Hematopoietic multipotent progenitor cell (in vitro differentiated cells): ENCODE results near the gene NEK8. TPM values are rescaled to one million over a fixed set of nuclear protein-coding genes. Genes with fewer than 3 reads are reported as not detected.

Experiments
- DNase-seq, 3 donors: peaks; one replicate each; pipeline ENCODE4 v3.0.0-alpha.2; 2011 to 2015; ENCODE audit warnings: low read depth in 2 of 3, low spot score in 2 of 3
- total RNA-seq: library from RNA; depleted of rRNA; stranded (reverse); fragments of >200 nt; gene quantifications from one replicate; pipeline ENCODE4 v1.2.3, GENCODE V29; 2012

NEK8 gene
- total RNA-seq, 1 donor: 12.4 TPM

DNA sequence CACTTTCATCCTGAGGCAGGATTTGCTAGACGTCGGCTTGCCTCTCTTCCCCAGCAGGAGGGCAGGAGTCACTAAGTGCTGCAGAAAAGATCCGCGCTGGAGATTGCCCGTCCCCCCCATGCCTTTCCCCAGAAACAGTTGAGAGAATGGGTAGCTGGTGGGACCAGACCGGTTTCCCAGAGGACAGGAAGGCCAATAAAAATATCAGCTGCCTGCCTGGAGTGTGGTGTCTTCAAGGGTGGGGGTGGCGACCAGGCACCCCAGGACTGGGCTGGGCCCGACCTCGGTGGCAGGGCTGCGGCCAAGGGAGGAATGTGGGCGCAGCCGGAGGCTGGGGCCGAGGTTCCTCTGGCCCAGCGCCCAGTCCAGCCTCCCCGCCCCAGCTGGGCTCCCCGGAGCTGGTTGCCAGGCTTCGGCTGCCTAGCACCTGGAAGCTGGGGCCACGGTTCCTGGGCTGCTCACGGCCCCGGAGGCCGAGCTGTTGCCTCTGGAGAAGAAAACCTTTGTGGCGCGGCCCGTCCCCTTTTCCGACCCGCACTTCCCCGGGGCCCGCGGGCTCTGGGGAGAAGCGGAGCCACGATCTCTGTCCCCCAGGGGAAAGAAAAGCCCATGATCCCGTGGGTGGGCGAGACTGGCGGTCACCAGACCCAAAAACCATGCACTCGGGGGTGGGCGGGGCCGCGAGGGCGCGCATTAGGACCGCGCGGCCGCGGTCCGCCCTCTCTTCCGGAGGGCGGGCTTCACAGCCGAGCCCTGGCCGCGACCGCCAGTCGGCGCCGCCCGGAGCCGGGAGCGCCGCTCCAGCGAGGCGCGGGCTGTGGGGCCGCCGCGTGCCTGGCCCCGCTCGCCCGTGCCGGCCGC is 14.9 kb downstream of the NEK8 start, which contains the start of gene TRAF4:
Gene TRAF4 (plus strand): TSS at position 769 of the 861 bp plus-strand sequence. CDS start 102 bp downstream, outside the sequence.
- DNase-seq: peak; percentile 67 to 86 (median 84)

DNA sequence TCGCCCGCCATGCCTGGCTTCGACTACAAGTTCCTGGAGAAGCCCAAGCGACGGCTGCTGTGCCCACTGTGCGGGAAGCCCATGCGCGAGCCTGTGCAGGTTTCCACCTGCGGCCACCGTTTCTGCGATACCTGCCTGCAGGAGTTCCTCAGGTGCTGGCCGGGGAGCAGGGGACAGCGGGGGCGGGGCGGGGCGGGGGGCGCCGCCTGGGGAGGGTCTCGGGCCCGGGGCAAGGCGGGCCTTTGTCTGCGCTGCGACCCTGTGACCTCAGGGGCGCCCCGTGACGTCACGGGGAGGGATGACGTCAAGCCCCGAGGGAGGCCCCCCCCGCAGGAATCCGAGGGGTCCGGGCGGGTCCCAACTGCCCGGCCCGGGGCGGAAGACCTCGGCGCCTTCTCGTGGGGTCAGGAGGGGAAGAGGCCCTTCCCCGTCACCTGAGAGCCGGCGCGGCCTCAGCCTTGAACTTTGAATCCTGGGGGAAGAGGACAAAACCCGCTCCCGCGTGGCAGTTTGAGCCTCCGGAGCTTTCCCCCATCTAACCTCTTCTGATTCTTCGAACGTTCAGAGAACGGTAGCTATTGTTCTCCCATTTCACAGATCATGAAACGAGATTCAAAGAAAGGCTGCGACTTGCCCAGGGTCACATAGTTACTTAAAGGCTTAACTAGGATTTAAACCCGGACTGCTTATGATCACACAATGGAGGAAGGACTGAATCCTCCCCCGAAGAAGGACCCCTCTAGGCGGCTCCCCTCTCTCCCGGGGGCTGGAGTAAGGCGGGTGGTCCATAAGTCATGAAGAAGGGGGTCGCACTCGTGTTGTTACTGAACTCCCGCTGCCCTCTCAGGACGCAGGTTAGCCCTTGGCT is 15.8 kb downstream of the NEK8 start:
- peak in 2 of 3 donors; percentile 44 to 58 for DNase-seq

DNA sequence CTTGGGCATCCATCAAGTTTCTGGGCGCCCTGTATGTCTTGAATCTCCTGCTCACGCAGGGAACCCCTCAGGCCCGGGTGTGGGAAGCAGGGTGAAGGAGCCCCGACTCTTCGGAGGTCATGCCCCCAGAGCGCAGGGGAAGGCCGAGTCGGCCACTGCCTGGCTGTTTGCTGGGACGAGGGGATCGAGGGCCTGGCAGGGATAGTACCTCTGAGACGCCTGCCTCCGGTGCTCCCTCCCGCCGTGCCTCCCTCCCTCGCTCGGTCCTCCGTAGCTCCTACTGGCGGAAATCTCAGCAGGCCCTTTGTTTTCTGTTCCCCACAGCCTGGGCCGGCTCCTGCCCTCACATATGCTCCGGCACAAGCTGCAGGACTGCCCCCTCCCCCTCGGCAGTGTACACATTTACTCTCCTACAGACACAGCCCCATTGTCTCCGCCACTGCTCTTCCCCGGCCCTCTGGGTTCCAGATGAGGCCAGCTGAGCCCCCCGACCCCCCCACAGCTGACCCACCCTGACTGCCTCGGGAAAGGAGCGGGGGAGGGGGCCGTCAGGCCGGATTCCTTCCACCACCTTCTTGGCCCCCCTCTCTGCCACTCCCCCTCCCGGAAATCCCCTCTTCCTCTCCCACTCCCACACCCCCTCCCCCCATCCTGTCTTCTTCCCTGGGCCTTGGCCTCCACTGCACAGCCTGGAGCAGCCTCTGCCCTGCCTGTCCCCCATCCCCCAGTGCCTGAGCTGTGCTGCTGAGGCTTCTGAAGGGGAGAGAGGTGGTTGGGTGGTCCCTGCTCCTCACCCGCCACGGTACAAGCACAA is 16.6 kb downstream of the NEK8 start:
- DNase-seq: no peak

DNA sequence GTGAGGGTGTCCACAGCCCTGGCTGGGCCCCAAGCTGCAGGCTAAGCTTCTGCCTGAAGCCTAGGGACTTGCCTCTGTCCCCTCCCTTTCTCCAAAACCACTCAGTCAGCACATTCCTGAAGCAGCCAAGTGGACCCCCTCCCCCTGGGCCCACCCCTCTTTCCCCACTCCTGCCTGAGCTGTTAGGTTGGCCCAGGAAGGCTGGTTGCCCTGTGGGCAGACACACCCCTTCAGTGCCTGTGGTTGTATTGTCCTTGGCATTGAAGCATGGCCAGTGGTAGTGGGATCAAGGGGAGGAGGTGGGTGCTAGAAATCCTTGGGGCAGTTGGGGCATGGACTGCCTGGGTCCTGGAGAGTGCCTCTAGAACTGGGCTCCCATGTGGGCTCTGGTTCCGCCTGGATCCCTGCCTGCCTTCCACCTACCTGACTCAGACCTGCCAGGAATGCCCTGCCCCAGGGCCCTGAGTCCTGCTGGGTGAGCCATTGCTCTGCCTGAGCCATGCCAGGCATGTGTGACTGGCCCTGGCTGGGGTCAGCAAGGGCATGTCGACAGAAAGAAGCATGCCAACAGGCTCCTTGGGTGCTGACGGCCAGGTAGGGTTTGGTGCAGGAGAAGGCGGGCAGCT is 17.3 kb downstream of the NEK8 start:
- no peak for DNase-seq

DNA sequence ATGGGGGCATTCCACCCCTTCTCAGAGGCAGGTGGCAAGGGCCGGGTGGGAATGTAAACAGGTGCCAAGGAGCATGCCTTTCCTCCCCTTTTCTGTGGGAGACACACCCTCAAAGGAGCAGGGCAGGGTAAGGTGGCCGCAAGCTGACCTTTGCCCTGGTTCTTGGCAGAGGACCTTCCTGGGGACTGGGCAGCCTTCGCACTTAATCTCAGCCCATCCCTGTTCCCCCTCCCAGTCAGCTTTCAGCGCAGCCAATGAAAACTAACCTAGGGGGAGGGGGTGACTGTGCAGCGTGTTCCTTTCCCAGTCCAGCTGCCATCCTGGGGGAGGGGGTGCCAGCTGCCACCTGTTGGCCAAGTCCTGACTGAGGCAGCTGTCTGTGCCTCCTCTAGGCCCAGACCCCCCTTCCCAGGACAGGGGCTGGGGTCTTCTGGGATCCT is 18.0 kb downstream of the NEK8 start:
- no peak for DNase-seq

DNA sequence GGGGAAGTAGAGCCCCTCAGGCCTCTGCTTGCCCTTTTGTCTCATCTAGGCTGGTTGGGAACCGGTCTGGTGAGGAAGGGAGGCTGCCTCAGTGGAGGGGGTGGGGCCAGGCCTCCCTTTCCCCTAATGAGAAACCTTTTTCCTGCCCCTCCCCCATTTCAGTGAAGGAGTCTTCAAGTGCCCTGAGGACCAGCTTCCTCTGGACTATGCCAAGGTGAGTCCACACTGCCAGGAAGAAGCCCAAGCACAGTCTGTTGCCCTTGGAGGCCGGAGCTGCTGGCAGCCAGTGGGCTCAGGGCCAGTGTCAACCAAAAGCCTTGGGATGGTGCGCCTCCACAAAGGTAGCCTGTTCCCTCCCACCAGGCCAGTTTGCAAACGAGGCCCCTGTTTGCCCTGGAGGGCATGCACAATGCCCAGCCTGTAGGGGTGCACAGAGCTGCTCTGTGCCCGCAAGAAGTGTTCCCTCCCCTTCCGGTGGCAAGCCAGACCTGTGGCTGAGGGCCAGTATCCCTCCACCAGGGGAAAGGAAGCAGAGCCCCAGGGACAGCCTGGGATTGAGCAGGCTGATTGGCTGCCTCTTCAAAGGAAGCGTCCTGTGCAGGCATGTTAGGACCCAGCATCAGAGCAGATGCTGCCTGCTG is 18.6 kb downstream of the NEK8 start:
- no peak for DNase-seq

DNA sequence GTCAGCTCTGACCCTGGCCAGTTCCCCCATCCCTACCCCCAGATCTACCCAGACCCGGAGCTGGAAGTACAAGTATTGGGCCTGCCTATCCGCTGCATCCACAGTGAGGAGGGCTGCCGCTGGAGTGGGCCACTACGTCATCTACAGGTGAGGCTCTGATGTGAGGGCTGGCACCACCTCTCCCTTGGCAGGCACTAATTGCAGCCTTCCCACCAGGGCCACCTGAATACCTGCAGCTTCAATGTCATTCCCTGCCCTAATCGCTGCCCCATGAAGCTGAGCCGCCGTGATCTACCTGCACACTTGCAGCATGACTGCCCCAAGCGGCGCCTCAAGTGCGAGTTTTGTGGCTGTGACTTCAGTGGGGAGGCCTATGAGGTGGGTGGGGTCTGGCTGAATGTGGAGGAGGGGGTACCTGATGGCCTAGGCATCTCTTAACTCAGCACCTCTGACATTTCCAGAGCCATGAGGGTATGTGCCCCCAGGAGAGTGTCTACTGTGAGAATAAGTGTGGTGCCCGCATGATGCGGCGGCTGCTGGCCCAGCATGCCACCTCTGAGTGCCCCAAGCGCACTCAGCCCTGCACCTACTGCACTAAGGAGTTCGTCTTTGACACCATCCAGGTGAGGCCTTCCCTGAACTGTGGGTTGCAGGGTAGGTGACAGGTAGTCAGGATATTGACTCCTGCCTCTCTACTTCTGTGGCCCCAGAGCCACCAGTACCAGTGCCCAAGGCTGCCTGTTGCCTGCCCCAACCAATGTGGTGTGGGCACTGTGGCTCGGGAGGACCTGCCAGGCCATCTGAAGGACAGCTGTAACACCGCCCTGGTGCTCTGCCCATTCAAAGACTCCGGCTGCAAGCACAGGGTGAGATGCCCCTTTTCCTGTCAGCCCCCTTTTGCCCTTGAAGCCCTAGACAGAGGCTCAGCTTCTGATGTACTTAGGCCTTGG is 19.5 kb downstream of the NEK8 start:
- DNase-seq: no peak

DNA sequence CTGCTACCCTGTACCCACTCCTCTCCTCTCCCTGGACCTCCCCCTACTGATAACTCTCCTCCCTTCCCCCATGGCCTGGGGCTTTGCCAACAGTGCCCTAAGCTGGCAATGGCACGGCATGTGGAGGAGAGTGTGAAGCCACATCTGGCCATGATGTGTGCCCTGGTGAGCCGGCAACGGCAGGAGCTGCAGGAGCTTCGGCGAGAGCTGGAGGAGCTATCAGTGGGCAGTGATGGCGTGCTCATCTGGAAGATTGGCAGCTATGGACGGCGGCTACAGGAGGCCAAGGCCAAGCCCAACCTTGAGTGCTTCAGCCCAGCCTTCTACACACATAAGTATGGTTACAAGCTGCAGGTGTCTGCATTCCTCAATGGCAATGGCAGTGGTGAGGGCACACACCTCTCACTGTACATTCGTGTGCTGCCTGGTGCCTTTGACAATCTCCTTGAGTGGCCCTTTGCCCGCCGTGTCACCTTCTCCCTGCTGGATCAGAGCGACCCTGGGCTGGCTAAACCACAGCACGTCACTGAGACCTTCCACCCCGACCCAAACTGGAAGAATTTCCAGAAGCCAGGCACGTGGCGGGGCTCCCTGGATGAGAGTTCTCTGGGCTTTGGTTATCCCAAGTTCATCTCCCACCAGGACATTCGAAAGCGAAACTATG is 20.4 kb downstream of the NEK8 start:
- no peak for DNase-seq

DNA sequence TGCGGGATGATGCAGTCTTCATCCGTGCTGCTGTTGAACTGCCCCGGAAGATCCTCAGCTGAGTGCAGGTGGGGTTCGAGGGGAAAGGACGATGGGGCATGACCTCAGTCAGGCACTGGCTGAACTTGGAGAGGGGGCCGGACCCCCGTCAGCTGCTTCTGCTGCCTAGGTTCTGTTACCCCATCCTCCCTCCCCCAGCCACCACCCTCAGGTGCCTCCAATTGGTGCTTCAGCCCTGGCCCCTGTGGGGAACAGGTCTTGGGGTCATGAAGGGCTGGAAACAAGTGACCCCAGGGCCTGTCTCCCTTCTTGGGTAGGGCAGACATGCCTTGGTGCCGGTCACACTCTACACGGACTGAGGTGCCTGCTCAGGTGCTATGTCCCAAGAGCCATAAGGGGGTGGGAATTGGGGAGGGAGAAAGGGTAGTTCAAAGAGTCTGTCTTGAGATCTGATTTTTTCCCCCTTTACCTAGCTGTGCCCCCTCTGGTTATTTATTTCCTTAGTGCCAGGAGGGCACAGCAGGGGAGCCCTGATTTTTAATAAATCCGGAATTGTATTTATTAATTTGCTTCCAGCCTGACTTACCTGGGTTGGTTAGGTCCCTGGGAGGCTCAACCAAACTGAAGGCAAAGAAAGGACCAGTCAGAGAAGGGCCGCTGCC is 21.1 kb downstream of the NEK8 start:
- no peak for DNase-seq

DNA sequence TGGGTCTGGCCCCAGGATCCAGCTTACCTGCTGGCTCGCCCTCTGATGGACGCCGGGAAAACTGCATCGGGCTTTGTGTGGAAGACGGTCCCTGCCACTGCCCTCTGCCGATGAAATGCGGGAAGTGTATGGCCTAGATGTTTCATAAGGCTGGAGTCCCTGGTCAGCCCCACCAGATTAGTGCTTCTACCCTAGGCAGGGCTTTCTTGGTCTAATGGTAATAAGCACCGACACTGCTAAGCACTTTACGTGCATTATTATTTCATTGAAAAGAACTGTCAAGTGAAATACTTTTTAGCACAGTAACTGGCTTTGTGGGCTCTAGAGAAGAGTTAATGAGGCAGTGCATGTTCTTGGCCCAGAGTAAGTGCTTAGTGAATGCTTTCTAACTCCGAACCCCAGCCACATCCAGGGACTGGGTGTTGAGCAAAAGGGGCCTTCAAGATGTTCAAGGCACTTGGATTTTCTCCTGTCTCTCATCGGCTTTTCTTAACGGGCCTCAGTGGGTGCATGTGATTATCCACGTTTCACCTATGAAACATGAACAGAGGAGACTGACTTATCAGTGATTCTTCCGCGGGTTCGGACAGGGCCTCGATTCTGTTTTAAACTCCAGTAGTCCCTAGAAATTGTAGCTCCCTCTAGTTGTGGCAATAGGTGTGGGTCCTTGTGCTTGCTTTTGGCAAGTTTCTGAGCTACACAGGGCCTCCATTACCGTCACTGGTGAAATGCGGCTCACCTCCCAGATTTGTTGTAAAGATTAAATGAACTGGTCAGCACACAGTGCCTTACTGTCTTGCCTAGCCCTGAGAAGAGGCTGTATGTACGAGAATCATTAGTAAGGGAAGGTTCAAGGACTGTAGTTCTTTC is 21.8 kb downstream of the NEK8 start:
- DNase-seq: peak; percentile 64 to 93 (median 87)

DNA sequence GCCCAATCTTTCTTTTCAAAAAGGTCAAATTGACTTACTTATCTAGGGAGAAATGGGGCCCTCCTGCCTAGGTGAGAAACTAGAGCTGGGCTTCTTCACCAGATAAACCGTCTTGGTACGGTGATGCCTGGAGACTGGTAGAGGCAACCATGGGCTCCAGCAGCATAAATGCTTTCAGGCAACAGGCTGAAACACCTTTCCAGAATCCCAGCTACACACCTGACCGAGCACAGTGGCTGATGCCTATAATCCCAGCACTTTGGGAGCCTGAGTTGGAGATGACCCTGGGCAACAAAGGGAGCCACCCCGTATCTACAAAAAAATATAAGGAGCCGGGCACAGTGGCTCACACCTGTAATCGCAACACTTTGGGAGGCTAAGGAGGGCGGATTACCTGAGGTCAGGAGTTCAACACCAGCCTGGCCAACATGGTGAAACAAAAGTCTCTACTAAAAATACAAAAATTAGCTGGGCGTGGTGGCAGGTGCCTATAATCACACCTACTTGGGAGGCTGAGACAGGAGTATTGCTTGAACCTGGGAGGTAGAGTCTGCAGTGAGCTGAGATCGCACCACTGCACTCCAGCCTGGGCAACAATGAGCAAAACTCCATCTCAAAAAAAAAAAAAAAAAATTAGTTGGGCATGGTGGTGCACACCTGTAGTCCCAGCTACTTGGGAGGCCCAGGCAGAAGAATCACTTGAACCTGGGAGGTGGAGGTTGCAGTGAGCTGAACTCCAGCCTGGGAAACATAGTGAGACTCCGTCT is 23.2 kb downstream of the NEK8 start:
- no peak for DNase-seq

DNA sequence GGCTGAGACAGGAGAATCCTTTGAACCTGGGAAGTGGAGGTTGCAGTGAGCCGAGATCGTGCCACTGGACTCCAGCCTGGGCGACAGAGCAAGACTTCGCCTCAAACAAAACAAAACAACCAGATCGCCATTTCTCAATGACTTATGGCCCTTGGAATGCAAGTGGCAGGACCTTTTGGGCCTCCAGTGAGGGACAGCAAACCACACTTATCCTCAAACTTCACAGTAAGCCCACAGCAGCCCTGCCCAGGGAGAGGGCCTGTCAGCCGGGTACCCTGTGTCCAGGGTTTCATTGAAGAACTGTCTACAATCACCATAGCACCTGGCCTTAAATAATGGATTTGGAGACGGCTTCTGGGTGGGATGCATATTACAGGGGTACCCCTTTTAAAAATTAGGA is 26.9 kb downstream of the NEK8 start:
- no peak for DNase-seq

DNA sequence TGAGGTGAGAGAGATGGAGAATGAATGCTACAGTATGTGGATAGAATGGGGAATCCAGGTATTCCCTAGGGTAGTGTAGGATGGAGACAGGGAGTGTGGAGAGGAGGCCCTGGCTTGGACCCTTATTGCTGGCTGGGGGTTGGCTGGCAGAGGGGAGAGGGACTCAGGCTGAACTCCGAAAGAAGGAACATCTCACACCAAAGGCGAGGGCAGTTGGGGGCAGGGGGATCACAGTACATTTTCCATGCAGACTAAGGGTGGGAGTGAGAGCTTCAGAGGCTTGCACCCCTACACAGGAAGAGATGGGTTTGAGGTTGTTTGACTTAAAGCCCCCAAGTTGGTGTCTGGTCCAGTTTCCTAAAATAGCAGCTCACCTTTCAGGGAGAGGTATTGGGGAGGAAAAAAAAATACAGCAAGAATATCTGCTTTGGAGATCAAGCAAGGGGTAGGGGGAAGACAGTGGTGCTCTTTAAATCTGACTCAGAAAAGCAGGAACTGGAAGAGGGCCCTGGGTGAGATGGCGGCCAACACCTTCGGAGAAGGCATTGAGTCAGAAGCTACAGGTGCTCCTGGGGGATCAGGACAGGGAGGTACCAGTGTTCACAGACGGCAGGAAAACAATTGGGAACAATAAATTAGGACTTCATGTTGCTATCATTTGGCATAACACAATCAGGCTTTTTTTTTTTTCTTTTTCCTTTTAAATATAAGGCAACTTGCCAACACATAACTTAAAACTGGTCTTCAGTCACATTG is 27.6 kb downstream of the NEK8 start:
- DNase-seq: no peak

DNA sequence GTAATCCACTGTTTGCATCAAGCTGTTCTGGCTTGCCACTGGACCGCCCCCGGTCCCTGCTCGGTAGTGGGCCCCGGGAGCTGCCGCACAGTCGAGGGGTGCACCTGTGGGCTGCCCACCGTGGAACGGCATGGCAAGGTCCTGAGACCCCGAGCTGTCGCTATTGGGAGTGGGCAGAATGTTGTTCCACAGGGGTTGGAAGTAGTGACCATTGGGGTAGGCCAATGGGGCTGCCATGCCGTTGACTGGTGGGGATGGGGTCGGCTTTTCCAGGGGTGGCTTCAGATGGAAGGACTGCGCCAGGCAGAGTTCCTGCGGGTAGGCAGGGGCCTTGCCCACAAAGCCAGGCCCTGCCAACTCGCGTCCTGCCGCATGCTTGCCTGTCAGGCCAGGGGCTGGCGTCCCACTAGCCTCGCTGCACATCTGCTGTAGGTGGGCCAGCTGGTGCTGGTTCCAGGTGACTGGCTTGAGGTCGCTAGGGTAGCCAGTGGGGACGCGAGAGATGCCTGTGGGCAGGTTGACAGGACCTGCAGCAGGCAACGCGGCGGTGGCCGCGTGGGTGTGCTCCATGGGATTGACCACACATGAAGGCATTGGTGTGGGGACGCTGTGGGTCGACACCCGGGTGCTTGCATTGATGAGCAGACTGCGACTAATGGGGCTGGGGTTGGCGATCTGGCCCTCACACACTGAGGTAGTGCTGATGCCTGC is 30.0 kb downstream of the NEK8 start:
- no peak for DNase-seq
